Left renal pelvis (tissue), 4 donors: Measurements from ENCODE around the gene PHF1. TPM values are rescaled to one million over a fixed set of nuclear protein-coding genes. Genes with fewer than 3 reads are reported as not detected.
"Not testable (repeated sequence)": the region's sequence is repeated elsewhere in the genome, so short reads cannot be mapped to it uniquely, and the experiment has no call there.

Experiments used
- DNase-seq, 4 donors: peaks; one replicate each; pipeline ENCODE4 v3.0.0-alpha.2; 2013; ENCODE audit warnings: low read depth in 4 of 4, low spot score in 3 of 4
- polyA plus RNA-seq, 4 donors: library from polyadenylated mRNA; unstranded; fragments of 120-200 nt; gene quantifications; one replicate each; pipeline ENCODE4 v1.2.1, GENCODE V29; 2013; ENCODE audit not compliant: insufficient read length in 4 of 4

The PHF1 gene
- polyA plus RNA-seq, 4 donors: 65.4 to 87.7 (median 73.4) TPM

GRCh38 chr6:33391278-33391921 is 19.4 kb upstream of the PHF1 start, which contains the start of gene KIFC1:
TSS of gene KIFC1 (plus strand) at chr6:33391823. CDS start at chr6:33391986, 163 bp downstream.
- DNase-seq: peak; percentile 96 to 99 (median 99)

- DNase-seq: no peak
These were observed 18.8 kb upstream of the PHF1 start for GRCh38 chr6:33391922-33392594.

GRCh38 chr6:33392595-33392948 is 18.2 kb upstream of the PHF1 start:
- DNase-seq: no peak

- no peak for DNase-seq
These were observed 17.8 kb upstream of the PHF1 start for GRCh38 chr6:33392979-33393378.

GRCh38 chr6:33397541-33397940 is 13.3 kb upstream of the PHF1 start:
- no peak for DNase-seq

- not testable (repeated sequence) for DNase-seq
These were observed 12.2 kb upstream of the PHF1 start for GRCh38 chr6:33398601-33399000.

- DNase-seq: not testable (repeated sequence)
These were observed 10.9 kb upstream of the PHF1 start for GRCh38 chr6:33399881-33400280.

- no peak for DNase-seq
These were observed 5.9 kb upstream of the PHF1 start for GRCh38 chr6:33404884-33405283.

- DNase-seq: no peak
These were observed 5.4 kb upstream of the PHF1 start for GRCh38 chr6:33405386-33405940.

- DNase-seq: no peak
These were observed 4.7 kb upstream of the PHF1 start for GRCh38 chr6:33406126-33406525.

- no peak for DNase-seq
These were observed 3.6 kb upstream of the PHF1 start for GRCh38 chr6:33407132-33407718.

- peak; percentile 90 to 94 (median 93) for DNase-seq
These were observed 634 bp upstream of the PHF1 start for GRCh38 chr6:33410050-33410710.

GRCh38 chr6:33411632-33412005 is 805 bp downstream of the PHF1 start:
- DNase-seq: no peak

GRCh38 chr6:33412140-33413009 is 1.6 kb downstream of the PHF1 start:
- no peak for DNase-seq

GRCh38 chr6:33413241-33414120 is 2.7 kb downstream of the PHF1 start:
- DNase-seq: no peak

- DNase-seq: no peak
These were observed 3.9 kb downstream of the PHF1 start for GRCh38 chr6:33414592-33415271.

- no peak for DNase-seq
These were observed 5.0 kb downstream of the PHF1 start for GRCh38 chr6:33415831-33416230.

GRCh38 chr6:33416386-33417127 is 5.7 kb downstream of the PHF1 start:
- DNase-seq: no peak
